Fibroblast of villous mesenchyme (primary cell): ENCODE results near the gene ATP6V0C. TPM values are rescaled to one million over a fixed set of nuclear protein-coding genes. Genes with fewer than 3 reads are reported as not detected.

ENCODE experiments used
- DNase-seq: peaks from one replicate; pipeline ENCODE4 v3.0.0-alpha.2; 2010; ENCODE audit warnings: low read depth
- H3K4me3 ChIP-seq: 2 replicates; pipeline ENCODE4 v1.5.1; 2011; ENCODE audit warnings: low read depth, mild to moderate bottlenecking, low read length
- CTCF ChIP-seq: IDR thresholded peaks from 2 replicates; pipeline ENCODE4 v1.5.1; 2012; ENCODE audit warnings: low read depth, mild to moderate bottlenecking, low read length; ENCODE audit not compliant: insufficient read depth
- total RNA-seq: library from RNA; depleted of rRNA; stranded (reverse); fragments of >200 nt; gene quantifications from 2 replicates; pipeline ENCODE4 v1.2.3, GENCODE V29; 2012

The ATP6V0C gene
- total RNA-seq, 1 donor: 23.3 TPM

GRCh38 chr16:2493605-2494004 lies 20.1 kb upstream of the ATP6V0C start:
- H3K4me3 ChIP-seq: no peak overlapping the region
- no peak for DNase-seq
- TF ChIP-seq CTCF: no peak

GRCh38 chr16:2494616-2495015 lies 19.1 kb upstream of the ATP6V0C start:
- H3K4me3 ChIP-seq: no peak overlapping the region
- TF ChIP-seq CTCF: no peak
- no peak for DNase-seq

GRCh38 chr16:2495041-2495440 lies 18.7 kb upstream of the ATP6V0C start:
- no peak for DNase-seq
- no peak overlapping the region for H3K4me3 ChIP-seq
- TF ChIP-seq CTCF: no peak

GRCh38 chr16:2496223-2497115 lies 17.3 kb upstream of the ATP6V0C start:
- DNase-seq: no peak
- no peak for TF ChIP-seq CTCF
- no peak overlapping the region for H3K4me3 ChIP-seq

GRCh38 chr16:2497116-2497630 lies 16.6 kb upstream of the ATP6V0C start:
- no peak for TF ChIP-seq CTCF
- H3K4me3 ChIP-seq: no peak overlapping the region
- DNase-seq: peak; percentile 36

GRCh38 chr16:2497695-2498484 lies 15.9 kb upstream of the ATP6V0C start:
- no peak for DNase-seq
- no peak overlapping the region for H3K4me3 ChIP-seq
- TF ChIP-seq CTCF: no peak
